ENCODE data around the gene ANGPTL2.

Gene ANGPTL2

DNA sequence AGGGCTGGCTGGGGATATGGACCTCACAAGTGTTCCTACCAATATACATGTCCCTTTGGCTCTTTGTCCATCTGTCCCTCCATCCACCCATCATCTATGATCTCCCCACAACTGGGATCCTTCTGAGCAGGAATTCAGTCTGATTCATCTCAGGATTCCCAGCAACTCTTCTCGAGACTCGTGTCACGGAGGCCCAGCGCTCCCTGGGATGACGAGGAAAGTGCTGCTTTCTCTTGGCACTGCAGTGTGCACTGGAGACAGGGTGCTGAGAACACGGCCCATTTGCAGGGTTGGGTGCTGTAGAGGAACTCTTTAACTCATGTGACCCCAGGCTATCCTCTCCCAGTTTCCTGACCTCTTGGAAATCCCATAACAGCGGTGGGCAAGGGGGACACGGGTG is 72.9 kb downstream of the ANGPTL2 start:
- no CpG with 5 or more reads among the region's 8 CpGs for WGBS (ENCODE audit: insufficient coverage, insufficient read length)
- H3K27me3 ChIP-seq (ENCODE audit: control insufficient read depth, insufficient read depth, low read length) = no peaks in the 10 kb centered on the region
- H3K36me3 ChIP-seq (ENCODE audit: control insufficient read depth, insufficient read depth, low read length) = no peaks in the 10 kb centered on the region
- DNase-seq (ENCODE audit: low read depth, low spot score) = no peak
- no peaks in the 10 kb centered on the region for H3K4me1 ChIP-seq (ENCODE audit: control insufficient read depth, insufficient read depth, low read length)
- H3K27ac ChIP-seq (ENCODE audit: low read length) = no peak overlapping the region
- no peaks in the 10 kb centered on the region for H3K9me3 ChIP-seq (ENCODE audit: control insufficient read depth, insufficient read depth, low read length)
- no peak overlapping the region for H3K4me3 ChIP-seq (ENCODE audit: low read length)

DNA sequence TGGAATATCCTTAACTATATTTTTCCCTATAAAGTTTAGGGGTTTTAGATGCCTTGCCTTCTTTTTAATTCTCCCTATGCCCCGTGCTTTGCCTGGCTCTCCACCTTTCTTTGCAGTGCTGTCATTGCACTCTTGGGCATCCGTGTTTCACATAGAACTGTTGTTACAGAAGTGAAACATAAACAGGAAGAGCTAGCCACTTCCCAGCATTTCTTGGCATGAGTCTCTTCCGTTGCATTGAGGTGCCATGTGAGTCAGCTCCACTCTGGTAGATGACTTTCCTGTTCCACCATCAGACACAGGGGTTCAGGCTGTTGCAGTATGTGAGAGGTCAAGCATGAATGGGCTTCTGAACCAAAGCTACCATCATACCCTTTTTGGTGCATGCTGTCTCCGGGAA is 73.4 kb downstream of the ANGPTL2 start:
- WGBS (ENCODE audit: insufficient coverage, insufficient read length) = no CpG with 5 or more reads among the region's 4 CpGs
- H3K4me3 ChIP-seq (ENCODE audit: low read length) = no peak overlapping the region
- DNase-seq (ENCODE audit: low read depth, low spot score) = no peak

DNA sequence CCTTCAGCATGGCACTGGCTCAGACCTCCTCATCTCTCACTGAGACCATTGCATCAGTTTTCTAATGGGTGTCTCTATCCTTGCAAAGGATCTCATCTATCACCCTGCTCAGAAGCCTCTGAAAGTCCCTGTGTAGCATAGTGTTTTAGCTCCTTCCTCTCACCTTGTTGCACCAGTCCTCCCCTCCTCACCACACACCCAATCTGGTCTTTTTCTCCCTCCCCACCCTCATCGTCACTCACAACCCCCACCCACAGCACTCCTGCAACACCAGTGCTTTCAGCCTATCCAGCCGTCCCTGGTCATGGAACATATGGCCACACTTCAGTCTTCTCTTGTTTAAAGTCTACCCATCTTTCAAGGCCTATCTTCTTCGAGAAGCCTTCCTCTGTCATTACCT is 74.5 kb downstream of the ANGPTL2 start:
- Histone ChIP-seq H3K9me3 (ENCODE audit: control insufficient read depth, insufficient read depth, low read length) (no peaks in the 10 kb centered on the region), H3K36me3 (ENCODE audit: control insufficient read depth, insufficient read depth, low read length) (no peaks in the 10 kb centered on the region), H3K4me3 (ENCODE audit: low read length) (no peak overlapping the region), H3K27me3 (ENCODE audit: control insufficient read depth, insufficient read depth, low read length) (no peaks in the 10 kb centered on the region), H3K27ac (ENCODE audit: low read length) (no peak overlapping the region), H3K4me1 (ENCODE audit: control insufficient read depth, insufficient read depth, low read length) (no peaks in the 10 kb centered on the region)
- WGBS (ENCODE audit: insufficient coverage, insufficient read length) = 100% methylated on average over 1 of the region's 3 CpGs
- no peak for DNase-seq (ENCODE audit: low read depth, low spot score)

More for the DNA sequence above, 73.4 kb downstream of the ANGPTL2 start:
- Histone ChIP-seq H3K4me1 (ENCODE audit: control insufficient read depth, insufficient read depth, low read length) (no peaks in the 10 kb centered on the region), H3K27me3 (ENCODE audit: control insufficient read depth, insufficient read depth, low read length) (no peaks in the 10 kb centered on the region), H3K27ac (ENCODE audit: low read length) (no peak overlapping the region), H3K36me3 (ENCODE audit: control insufficient read depth, insufficient read depth, low read length) (no peaks in the 10 kb centered on the region), H3K9me3 (ENCODE audit: control insufficient read depth, insufficient read depth, low read length) (no peaks in the 10 kb centered on the region)

DNA sequence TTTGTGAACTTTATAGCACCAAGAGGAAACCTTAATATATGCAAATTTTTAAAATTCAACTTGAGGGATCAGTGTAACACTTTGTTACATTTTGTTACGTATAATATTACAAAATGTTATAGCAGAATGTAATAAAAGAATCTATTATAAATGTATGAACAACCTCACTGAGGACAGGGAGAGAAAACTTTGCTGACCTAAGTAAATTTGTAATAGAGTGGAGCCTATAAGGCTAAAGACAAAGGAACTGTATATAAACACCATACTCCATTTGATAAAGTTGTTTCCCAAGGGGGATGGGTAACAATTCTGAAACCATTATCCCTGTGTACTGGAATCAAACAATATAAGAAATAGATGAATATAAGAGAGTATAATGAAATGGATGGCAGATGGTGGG is 77.3 kb downstream of the ANGPTL2 start:
- no peak for DNase-seq (ENCODE audit: low read depth, low spot score)
- no peak overlapping the region for H3K27ac ChIP-seq (ENCODE audit: low read length)
- no peaks in the 10 kb centered on the region for H3K27me3 ChIP-seq (ENCODE audit: control insufficient read depth, insufficient read depth, low read length)
- H3K4me3 ChIP-seq (ENCODE audit: low read length) = no peak overlapping the region
- WGBS (ENCODE audit: insufficient coverage, insufficient read length) = no CpG with 5 or more reads among the region's 1 CpG
- H3K36me3 ChIP-seq (ENCODE audit: control insufficient read depth, insufficient read depth, low read length) = no peaks in the 10 kb centered on the region
- H3K4me1 ChIP-seq (ENCODE audit: control insufficient read depth, insufficient read depth, low read length) = no peaks in the 10 kb centered on the region
- H3K9me3 ChIP-seq (ENCODE audit: control insufficient read depth, insufficient read depth, low read length) = no peaks in the 10 kb centered on the region

DNA sequence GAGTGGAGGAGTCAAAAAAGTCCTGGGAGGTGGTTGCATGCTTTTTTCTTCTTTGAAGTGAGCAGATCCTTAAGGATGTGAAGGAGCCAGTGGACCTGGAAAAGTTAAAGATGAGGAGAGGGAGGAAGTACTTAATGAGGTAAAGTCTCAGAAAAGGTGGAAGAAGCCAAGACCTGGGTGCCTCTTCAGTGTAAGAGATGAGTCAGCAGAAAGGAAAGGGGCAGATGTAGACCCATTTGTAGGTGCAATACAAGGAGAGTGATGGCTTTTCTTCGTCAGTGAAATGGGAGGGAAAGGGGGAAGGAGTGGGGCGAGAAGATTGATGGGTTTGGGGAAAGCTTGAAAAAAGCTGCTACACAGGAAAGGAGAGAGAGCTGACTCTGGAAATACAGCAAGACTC is 82.9 kb downstream of the ANGPTL2 start:
- H3K9me3 ChIP-seq (ENCODE audit: control insufficient read depth, insufficient read depth, low read length) = no peaks in the 10 kb centered on the region
- no peaks in the 10 kb centered on the region for H3K4me1 ChIP-seq (ENCODE audit: control insufficient read depth, insufficient read depth, low read length)
- no peaks in the 10 kb centered on the region for H3K27me3 ChIP-seq (ENCODE audit: control insufficient read depth, insufficient read depth, low read length)
- 100% methylated on average over 2 of the region's 2 CpGs for WGBS (ENCODE audit: insufficient coverage, insufficient read length)
- no peaks in the 10 kb centered on the region for H3K36me3 ChIP-seq (ENCODE audit: control insufficient read depth, insufficient read depth, low read length)
- no peak overlapping the region for H3K4me3 ChIP-seq (ENCODE audit: low read length)
- H3K27ac ChIP-seq (ENCODE audit: low read length) = no peak overlapping the region
- DNase-seq (ENCODE audit: low read depth, low spot score) = no peak

DNA sequence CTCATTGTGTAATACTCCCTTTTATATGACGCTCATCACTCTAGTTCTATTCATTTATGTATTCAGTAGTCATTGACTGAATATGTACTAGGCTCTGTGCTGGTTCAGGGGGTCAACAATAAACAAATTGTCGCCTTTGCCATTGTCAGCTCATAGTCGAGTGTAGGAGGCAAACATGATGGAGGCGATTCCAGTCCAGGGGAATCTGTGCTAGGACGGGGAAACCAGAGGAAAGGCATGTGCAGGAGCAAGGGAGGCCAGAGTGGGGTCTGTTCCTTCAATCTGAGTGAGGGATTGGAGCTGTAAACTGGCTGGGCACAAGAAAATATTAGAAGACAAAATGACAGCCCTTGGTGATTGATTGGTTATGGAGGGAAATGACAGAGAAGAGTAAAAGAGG is 83.9 kb downstream of the ANGPTL2 start:
- no peak for DNase-seq (ENCODE audit: low read depth, low spot score)
- no peak overlapping the region for H3K27ac ChIP-seq (ENCODE audit: low read length)
- no peaks in the 10 kb centered on the region for H3K9me3 ChIP-seq (ENCODE audit: control insufficient read depth, insufficient read depth, low read length)
- H3K27me3 ChIP-seq (ENCODE audit: control insufficient read depth, insufficient read depth, low read length) = no peaks in the 10 kb centered on the region
- H3K36me3 ChIP-seq (ENCODE audit: control insufficient read depth, insufficient read depth, low read length) = no peaks in the 10 kb centered on the region
- H3K4me3 ChIP-seq (ENCODE audit: low read length) = no peak overlapping the region
- no peaks in the 10 kb centered on the region for H3K4me1 ChIP-seq (ENCODE audit: control insufficient read depth, insufficient read depth, low read length)
- WGBS (ENCODE audit: insufficient coverage, insufficient read length) = no CpG with 5 or more reads among the region's 5 CpGs
